ENCODE measurements around the gene RBMS3.

RBMS3 gene

GRCh38 chr3:29852767-29853166 is 571.9 kb downstream of the RBMS3 start:
- DNase-seq: no peak

- DNase-seq: no peak
These were observed 573.0 kb downstream of the RBMS3 start for GRCh38 chr3:29853841-29854397.

- no peak for DNase-seq
These were observed 574.0 kb downstream of the RBMS3 start for GRCh38 chr3:29854821-29855220.

GRCh38 chr3:29859726-29860270 is 578.9 kb downstream of the RBMS3 start:
- DNase-seq: no peak

- no peak for DNase-seq
These were observed 583.9 kb downstream of the RBMS3 start for GRCh38 chr3:29864809-29865208.

GRCh38 chr3:29868543-29869101 is 587.8 kb downstream of the RBMS3 start:
- no peak for DNase-seq

GRCh38 chr3:29870136-29870535 is 589.3 kb downstream of the RBMS3 start:
- DNase-seq: no peak

- no peak for DNase-seq
These were observed 590.2 kb downstream of the RBMS3 start for GRCh38 chr3:29871087-29871486.

- no peak for DNase-seq
These were observed 599.9 kb downstream of the RBMS3 start for GRCh38 chr3:29880809-29881208.

- no peak for DNase-seq
These were observed 606.6 kb downstream of the RBMS3 start for GRCh38 chr3:29887451-29887850.

- no peak for DNase-seq
These were observed 608.3 kb downstream of the RBMS3 start for GRCh38 chr3:29889215-29889614.

- no peak for DNase-seq
These were observed 609.9 kb downstream of the RBMS3 start for GRCh38 chr3:29890801-29891200.

- DNase-seq: no peak
These were observed 612.2 kb downstream of the RBMS3 start for GRCh38 chr3:29892976-29893554.

- DNase-seq: no peak
These were observed 616.0 kb downstream of the RBMS3 start for GRCh38 chr3:29896856-29897255.

- no peak for DNase-seq
These were observed 617.5 kb downstream of the RBMS3 start for GRCh38 chr3:29898171-29898965.

GRCh38 chr3:29899021-29899420 is 618.1 kb downstream of the RBMS3 start:
- no peak for DNase-seq

GRCh38 chr3:29901097-29901496 is 620.2 kb downstream of the RBMS3 start:
- DNase-seq: no peak

GRCh38 chr3:29903600-29903999 is 622.7 kb downstream of the RBMS3 start:
- DNase-seq: no peak

- DNase-seq: no peak
These were observed 626.0 kb downstream of the RBMS3 start for GRCh38 chr3:29906906-29907305.

- DNase-seq: no peak
These were observed 631.9 kb downstream of the RBMS3 start for GRCh38 chr3:29912600-29913288.

GRCh38 chr3:29914861-29915524 is 634.1 kb downstream of the RBMS3 start:
- no peak for DNase-seq

GRCh38 chr3:29919571-29919970 is 638.7 kb downstream of the RBMS3 start:
- no peak for DNase-seq
